ENCODE results near the gene NFAT5.

Gene NFAT5

DNA sequence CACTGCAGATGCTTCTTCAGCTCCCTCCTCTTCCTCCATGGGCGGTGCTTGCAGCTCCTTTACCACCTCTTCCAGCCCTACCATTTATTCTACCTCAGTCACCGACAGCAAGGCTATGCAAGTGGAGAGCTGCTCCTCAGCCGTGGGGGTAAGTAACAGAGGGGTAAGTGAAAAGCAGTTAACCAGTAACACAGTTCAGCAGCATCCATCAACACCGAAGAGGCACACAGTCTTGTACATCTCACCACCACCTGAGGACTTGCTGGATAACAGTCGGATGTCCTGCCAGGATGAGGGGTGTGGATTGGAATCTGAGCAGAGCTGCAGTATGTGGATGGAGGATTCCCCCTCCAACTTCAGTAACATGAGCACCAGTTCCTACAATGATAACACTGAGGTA lies 81.3 kb downstream of the NFAT5 start:
- no peak for DNase-seq

DNA sequence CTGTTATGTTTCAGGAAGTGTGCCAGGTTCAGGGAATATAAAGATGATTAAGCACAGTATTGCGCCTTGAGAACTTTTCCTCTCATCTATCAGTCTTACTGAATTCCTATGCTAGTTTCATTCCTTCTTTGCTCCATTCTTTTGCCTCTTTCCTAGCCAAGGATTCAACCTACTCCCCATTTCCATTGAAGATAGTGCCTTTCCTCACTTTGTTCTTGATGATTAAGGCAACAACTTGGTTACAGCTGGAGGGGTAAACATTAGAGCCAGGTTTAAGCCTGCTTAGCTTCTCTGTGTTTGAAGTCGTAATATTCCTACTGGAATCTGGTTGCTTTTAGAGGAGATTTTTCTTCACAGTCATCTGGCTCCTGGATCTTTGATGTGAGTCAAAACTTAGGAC lies 85.5 kb downstream of the NFAT5 start:
- DNase-seq, result no peak

DNA sequence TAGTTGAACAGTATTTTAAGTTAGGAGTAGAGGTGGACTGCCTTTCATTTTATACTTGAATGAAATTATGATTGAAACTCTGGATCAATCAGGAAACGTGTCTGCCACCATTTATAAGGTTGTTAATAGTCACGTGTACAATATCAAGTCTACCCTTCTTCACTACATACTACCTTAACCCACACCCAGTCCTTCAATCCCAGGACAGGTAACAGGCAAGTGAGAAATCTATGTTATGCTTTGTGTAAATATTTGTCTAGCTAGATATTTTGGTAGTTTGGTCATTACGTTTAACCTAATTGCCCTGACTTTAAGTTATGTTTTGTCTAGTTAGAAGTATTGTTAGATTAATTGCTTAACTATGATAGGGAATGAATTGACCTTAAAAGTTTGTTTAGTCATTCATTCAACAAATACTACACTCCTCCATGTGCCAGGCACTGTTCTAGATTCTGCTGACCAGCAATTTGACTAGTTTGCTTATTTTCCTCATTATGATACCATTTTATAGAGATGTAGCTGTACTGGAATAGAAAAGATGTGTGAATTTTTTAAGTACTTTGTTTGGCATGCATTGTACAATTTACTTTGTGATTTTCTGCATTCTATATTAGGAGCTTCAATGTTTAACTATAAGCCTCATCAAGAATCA lies 88.6 kb downstream of the NFAT5 start:
- DNase-seq, result no peak

DNA sequence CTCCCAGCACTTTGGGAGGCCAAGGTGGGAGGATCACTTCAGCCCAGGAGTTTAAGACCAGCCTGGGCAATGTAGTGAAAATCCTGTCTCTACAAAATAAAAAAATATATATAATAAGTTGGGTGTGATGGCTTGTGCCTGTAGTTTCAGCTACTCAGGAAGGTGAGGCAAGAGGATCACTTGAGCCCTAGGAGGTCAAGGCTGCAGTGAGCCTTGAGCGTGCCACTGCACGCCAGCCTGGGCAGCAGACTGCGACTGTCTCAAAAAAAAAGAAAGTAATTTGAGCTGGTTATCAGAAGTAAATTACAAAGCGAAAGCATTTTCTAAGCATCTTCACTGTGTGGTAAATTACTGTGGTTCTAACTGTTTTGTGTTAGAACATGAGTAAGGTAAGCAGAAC lies 94.4 kb downstream of the NFAT5 start:
- no peak for DNase-seq

DNA sequence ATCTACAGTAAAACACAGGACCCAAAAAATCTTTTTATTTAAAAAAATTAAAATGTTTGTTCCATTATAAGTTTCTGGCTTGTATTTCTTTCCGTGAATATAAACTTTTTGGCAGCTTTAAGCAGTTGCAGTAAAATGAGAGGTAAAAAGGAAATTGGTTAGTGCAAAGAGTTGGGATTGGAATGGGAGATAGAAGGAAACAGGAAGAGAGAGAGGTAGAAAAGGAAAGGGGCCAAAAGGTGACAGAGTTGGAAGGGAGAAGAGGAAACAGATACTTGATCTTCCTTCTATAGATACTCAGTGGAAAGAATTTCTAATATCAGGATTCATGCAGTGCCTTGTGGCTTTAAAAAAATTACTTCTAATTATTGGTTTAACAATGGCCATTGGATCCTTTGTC lies 97.1 kb downstream of the NFAT5 start:
- DNase-seq, result no peak

DNA sequence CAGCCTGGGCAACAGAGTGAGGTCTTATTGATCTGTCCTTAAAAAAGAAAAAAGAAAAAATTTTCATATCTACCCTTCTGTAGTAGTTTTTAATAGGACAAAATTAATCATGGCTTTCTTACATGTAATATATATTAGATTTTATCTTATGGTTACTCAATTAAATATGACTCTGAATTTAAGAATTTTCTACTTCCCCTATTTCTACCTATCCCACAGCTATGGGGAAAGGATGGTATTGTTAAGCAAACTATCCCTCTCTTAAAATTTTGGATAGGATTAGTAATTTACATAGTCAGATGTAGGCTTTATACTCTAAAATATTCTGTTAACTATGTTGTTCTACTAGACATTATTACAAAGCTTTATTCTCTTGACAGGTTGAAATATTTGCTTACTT lies 98.1 kb downstream of the NFAT5 start:
- DNase-seq, result no peak

DNA sequence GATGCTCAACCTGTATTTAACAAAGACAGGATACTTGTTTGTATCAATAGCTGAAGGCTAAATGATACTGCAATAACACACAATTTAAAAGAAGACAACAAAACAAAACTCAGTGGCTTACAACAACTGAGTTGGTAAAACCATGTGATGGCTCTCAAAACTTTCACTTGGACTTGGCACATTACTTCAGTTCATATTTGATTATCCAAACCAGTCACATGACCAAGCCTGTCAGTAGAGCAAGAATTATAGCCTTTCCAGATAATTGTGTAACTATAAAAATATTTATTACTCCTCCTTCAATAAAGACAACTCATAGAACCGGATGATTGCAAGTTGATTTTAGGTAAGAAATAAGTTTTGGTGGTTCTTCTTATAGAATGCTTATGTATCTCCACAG lies 103.8 kb downstream of the NFAT5 start:
- no peak for DNase-seq

DNA sequence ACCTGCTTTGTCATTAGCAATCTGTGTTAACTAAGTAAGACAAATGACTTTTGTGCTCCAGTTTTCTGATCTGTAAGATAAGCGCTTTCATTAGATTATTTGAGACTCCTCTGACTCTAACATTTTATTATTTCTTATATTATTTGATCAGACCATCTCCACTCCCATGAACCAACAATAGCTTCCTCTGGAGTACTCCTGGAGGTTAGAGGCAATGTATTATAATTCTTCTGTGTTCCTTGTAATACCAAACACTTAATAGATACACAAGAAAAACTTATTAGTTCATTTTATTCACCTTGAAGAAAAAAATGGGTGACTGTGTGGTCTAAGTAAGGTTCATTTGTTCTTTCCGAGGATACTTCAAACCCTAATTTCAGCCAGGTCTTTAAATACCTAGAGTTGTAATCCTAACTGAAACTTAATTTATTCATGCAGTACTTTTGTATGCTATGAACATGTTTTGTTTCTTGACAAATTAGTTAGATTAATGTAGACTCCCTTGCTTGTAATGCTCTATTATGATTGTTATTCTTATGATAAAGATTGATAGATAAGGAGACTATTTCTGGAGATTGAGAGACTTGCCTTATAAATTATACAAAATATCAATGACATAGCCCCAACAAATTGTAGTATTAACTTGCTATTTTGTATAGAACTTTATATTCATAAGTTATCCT lies 106.7 kb downstream of the NFAT5 start:
- DNase-seq, result no peak

DNA sequence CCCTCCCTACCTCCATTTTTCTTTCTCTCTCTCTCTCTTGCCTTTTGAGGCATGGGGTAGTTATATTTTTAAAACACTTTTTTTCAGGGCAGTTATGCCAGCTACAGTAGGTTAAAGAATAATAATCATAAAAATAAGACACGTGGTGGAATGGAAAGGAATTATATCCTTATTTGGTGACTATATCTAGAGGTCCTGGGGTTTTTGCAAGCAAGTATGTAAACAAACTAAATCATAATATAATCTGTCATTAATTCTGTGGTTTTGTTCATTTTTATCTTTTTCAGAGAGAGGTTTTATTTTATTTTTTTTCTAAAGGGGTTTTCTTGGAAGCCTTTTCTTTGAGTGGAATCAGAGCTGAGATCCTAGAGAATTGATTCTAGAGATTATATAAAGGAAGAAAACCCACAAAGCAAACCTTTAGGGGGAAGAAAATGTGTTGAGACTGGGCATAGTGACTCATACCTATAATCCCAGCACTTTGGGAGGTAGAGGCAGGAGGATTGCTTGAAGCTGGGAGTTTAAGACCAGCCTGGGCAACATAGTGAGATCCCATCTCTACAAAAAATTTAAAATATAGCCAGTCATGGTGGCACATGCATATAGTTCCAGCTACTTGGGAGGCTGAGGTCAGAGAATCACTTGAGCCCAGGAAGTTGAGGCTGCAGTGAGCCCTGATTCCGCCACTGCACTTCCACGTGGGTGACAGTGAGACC lies 107.4 kb downstream of the NFAT5 start:
- DNase-seq, result no peak

DNA sequence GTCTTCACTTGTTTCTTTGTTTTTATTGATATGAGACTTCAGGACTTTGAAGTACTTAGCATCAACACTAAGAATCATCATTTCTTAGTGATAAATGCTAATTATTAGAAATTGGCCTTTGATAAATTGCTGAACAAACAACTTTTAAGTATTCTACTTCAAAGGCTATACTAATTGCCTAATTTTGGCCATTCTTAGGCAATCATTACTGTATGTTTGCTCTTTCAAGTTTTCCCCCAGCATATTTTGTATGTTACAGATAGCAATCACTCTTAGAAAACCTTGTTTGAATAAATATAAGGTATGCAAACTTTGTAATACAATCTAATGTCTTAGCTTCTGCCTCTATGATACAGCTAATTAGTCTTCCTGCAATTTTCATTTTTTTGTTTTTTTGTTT lies 114.6 kb downstream of the NFAT5 start:
- no peak for DNase-seq

DNA sequence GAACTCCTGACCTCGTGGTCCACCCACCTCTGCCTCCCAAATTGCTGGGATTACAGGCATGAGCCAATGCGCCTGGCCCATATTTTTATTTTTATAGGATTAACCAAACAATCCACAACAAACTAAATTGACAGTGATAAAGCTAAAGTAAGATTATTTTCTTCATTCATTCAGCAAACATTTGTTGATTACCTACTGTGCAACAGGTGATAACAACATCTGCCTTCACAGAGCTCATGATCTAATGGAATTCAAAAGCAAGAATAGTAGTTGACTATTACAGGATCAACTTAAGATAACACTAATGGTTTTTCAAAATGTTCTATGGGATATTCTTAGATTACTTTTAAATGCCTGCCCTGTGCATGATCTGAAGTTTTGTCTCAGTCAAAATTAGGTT lies 122.8 kb downstream of the NFAT5 start:
- DNase-seq, result no peak

DNA sequence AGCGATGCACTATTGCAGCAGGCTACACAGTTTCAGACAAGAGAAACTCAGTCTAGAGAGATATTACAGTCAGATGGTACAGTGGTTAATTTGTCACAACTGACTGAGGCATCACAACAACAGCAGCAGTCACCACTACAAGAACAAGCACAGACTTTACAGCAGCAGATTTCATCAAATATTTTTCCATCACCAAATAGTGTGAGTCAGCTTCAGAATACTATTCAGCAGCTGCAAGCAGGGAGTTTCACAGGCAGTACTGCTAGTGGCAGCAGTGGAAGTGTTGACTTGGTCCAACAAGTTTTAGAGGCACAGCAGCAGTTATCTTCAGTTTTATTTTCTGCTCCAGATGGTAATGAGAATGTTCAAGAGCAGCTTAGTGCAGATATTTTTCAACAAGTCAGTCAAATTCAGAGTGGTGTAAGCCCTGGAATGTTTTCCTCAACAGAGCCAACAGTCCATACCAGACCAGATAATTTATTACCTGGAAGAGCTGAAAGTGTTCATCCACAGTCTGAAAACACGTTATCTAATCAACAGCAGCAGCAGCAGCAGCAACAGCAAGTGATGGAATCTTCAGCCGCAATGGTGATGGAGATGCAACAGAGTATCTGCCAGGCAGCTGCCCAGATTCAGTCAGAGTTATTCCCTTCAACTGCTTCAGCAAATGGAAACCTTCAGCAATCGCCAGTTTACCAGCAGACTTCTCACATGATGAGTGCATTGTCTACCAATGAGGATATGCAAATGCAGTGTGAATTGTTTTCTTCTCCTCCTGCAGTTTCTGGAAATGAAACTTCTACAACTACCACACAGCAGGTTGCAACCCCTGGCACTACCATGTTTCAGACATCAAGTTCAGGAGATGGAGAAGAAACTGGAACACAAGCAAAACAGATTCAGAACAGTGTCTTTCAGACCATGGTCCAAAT lies 126.5 kb downstream of the NFAT5 start:
- DNase-seq, result no peak

DNA sequence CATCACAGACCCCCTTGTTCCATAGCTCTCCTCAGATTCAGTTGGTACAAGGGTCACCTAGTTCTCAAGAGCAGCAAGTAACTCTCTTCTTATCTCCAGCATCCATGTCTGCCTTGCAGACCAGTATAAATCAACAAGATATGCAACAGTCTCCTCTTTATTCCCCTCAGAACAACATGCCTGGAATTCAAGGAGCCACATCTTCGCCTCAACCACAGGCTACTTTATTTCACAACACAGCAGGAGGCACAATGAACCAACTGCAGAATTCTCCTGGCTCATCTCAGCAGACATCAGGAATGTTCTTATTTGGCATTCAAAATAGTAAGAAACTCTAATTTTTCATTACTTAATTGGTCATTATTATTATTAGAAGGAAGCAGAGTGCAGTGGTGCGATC lies 128.2 kb downstream of the NFAT5 start:
- no peak for DNase-seq

DNA sequence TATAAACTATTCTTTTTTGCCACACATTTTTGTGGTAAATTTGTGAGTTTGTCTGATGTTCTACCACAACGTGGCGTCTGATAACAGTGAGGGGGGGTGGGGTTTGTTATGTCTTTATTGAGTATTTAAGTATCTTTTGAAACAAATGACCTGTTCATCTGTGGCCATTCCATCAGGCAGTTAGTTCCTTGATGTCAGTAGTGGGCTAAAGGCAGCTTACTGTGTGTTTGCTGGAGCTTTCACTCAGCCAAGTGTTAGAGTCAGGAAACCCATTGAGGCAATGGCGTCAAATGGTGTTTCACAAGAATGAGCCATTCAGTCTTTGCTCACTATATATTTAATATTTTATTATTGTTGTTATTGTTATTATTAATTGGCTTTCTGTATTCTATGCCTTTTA lies 132.6 kb downstream of the NFAT5 start:
- no peak for DNase-seq

DNA sequence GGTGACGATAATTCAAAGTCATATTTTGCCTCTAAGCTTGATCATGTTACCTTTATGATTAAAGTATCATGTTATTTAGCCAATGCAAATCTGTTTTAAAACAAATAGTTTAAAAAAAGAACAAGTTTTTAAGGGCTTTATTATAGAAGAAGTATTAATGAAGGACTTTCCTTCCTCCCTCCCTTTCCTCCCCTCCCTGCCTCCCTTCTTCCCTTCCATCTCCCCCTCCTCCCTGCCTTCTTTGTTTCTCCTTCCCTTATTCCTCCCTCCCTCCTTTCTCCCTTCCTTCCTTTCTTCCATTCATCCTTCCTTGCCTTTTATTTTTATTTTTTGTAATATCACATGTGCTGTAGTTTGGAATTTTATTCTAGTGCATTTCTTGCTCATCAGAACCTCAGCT lies 134.1 kb downstream of the NFAT5 start:
- no peak for DNase-seq

DNA sequence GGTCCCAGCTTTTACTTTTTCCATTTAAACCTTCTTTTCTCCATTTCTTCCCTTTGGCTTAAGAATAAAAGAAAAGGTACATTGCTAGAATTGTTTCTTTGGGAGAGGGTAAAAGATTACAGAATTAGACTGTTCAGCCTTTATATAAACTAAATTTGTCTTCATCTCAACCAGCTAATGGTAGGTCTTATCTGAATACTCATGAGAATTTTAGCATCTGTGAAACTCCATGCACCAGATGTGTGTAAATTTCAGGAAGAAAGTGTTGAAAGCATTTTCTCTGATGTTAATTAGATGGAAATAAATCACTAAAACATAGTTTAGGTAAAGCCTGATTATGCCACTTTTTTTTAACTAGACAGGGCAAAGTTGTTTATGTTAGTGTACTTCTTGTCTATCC lies 135.7 kb downstream of the NFAT5 start:
- DNase-seq, result no peak

DNA sequence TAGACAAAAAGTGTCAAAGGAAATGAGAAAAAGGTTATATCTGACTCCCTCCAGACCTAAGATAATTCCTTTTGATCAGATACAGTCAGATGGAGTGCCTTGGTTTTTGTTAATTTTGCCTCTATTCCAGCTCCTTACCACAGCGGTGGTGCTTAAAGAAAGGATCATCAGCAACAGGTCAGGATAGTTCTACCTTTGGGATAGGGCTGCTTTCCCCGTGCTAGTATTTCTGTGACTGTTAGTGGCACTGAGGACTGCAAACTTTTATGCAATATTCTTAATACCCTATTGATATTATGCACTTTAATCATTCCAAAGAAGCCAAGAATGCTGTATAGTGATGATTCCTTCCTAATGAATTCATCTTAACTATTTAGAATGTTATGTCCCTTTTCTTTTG lies 136.1 kb downstream of the NFAT5 start:
- DNase-seq, result no peak

DNA sequence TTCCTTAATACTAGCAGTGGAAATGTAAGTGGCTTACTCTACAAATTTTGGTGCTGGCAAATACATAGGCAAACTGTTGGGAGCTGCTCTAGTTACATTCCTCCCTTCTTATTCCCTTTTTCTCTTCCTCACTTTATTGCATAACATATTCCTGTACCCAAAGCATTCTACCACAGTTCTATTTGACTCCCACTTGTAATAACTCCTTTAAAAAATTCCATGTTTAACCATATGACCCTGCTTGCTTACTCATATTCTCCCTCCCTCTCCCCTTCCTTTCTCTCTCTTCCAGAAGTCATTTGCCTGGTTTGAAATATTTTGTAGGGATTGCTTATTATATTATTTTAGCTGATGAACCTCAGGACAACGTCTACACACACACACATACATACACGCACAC lies 137.9 kb downstream of the NFAT5 start:
- no peak for DNase-seq

DNA sequence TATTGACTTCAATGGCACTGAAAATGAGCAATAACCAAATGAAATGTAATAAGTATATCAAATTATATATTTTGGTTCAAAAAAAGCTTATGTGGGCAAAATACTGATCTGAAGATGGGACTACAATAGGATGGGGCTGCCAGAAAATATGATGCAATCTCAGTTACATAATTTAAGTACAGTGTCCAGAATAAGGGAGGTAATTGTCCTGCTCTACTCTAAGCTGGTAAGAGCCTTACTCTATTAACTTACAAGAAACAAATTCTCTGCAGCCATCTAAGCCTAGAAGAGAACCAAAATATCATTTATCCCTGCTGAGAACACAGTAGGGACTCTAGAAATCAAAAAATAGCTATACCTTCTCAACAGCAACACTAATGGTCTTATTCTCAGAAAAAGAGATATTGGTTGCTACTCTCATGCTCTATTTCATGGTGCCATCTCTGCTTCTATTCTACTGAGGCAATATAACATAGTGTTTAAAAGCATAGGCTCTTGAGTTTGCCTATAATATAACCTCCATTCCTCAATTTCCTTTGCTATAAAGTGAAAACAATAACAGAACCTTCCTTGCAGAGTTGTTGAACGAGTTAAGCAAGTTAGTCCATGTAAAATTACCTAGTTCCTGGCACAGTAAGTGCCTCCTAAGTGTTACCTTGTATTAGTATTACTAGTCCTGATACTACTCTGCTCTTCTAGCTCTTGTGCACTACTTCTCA lies 140.6 kb downstream of the NFAT5 start:
- no peak for DNase-seq

DNA sequence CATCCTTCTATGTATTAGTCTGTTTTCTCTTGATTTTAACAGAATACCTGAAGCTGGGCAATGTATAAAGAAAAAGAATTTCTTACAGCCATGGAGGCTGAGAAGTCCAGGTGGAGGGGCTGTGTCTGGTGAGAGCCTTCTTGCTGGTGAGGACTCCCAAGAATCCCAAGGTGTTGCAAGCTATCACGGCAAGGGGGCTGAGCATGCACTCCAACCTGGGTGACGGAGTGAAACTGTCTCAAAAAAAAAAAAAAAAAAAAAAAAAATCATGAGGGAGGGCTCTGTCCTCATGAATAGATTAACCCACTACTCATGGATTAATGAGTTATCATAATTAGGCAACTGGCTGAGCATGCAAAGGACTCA lies 141.2 kb downstream of the NFAT5 start:
- DNase-seq, result no peak

DNA sequence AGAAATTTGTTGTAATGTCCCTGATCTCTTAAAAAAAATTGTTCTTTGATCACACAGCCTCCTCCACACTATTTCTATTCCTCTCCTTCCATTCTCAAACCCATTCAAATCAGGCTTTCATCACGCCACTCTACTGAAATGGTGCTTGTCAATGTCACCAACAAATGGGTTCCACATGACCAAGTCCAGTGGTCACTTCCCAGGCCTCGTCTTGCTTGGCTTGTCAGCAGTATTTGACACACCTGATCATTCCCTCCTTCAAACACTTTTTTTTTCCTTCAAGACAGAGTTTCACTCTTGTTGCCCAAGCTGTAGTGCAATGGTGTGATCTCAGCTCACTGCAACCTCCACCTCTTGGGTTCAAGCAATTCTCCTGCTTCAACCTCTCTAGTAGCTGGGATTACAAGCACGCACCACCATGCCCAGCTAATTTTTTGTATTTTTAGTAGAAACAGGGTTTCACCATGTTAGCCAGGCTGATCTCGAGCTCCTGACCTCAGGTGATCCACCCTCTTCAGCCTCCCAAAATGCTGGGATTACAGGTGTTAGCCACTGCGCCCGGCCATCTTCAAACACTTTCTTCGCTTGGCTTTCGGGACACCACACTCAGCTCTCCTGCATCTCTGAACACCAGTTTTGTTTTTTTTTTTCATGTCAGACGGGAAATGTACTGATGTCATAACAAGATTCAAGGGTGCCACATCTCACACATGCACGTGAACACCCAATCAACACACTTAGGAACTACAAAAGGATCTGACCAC lies 142.3 kb downstream of the NFAT5 start:
- DNase-seq, result no peak

All from NCI-H1092 treated with DMSO at 0.1 percent for 48 hours (cell line).